ENCODE data around the gene MTMR11. TPM values are rescaled to one million over a fixed set of nuclear protein-coding genes. Genes with fewer than 3 reads are reported as not detected.

The MTMR11 gene
- total RNA-seq, 1 experiment from 2014 or later = 3.9 TPM

GRCh38 chr1:149979245-149979971, 42.7 kb upstream of the MTMR11 start:
- H3K4ac ChIP-seq (ENCODE audit: low read depth, low read length) = no peak overlapping the region
- H3T11ph ChIP-seq (ENCODE audit: low read length) = no peak overlapping the region
- no peak overlapping the region for H4K91ac ChIP-seq (ENCODE audit: insufficient read length, low read depth, low read length)
- H3K27ac Mint-ChIP-seq = no peak overlapping the region; a peak in 1 of 7 replicates
- H3K4me1 ChIP-seq (ENCODE audit: insufficient read depth, low read length) = no peaks in the 10 kb centered on the region
- H3K36me3 Mint-ChIP-seq (ENCODE audit: insufficient read depth in 1 of 3, low read depth in 3 of 3) = peaks cover 12 to 21% (median 19%) of the 10 kb centered on the region in 3 experiments
- H4K5ac ChIP-seq (ENCODE audit: insufficient read length, low read depth, low read length) = no peak overlapping the region
- no peak overlapping the region for H3K27ac ChIP-seq (ENCODE audit: insufficient read length, low read depth, low read length)
- H2BK20ac ChIP-seq (ENCODE audit: low read depth, low read length, poor library complexity, severe bottlenecking) = no peak overlapping the region
- H3K14ac ChIP-seq (ENCODE audit: insufficient read depth, low read length) = no peak overlapping the region
- H2AFZ ChIP-seq (ENCODE audit: low read length) = no peak overlapping the region
- H2BK120ac ChIP-seq (ENCODE audit: low read depth, low read length, poor library complexity, severe bottlenecking) = no peak overlapping the region
- H3K4me1 Mint-ChIP-seq = peaks cover 2 to 3% of the 10 kb centered on the region in 2 experiments; a peak in 2 of 4 replicates
- H4K20me1 ChIP-seq (ENCODE audit: control insufficient read depth, insufficient read depth, insufficient read length) = no peaks in the 10 kb centered on the region
- H3K56ac ChIP-seq (ENCODE audit: insufficient read length, low read depth, low read length) = no peak overlapping the region
- no peak overlapping the region for H2BK5ac ChIP-seq (ENCODE audit: insufficient read length, low read length)
- H3K27me3 ChIP-seq (ENCODE audit: insufficient read depth, low read length) = no peaks in the 10 kb centered on the region
- no peak overlapping the region for H3K4me2 ChIP-seq (ENCODE audit: insufficient read depth, insufficient read length, low read length)
- no peak overlapping the region for H2BK15ac ChIP-seq (ENCODE audit: low read depth, low read length)
- H2BK12ac ChIP-seq (ENCODE audit: insufficient read length, low read depth, low read length) = no peak overlapping the region
- no peaks in the 10 kb centered on the region for H3K9me3 ChIP-seq (ENCODE audit: control insufficient read depth, low read depth, low read length)
- H3K9ac ChIP-seq (ENCODE audit: extremely low read depth, insufficient read length, low read length) = no peak overlapping the region
- H3K9me3 Mint-ChIP-seq = no peaks in the 10 kb centered on the region
- no CpG with 5 or more reads among the region's 2 CpGs for WGBS (ENCODE audit: extremely low coverage, insufficient read length, low lambda C conversion rate)
- no peaks in the 10 kb centered on the region for H3K27me3 Mint-ChIP-seq (ENCODE audit: low read depth)
- H3K23me2 ChIP-seq (ENCODE audit: insufficient read length, low read depth, low read length, poor library complexity, severe bottlenecking) = no peaks in the 10 kb centered on the region
- H3K23ac ChIP-seq (ENCODE audit: insufficient read length, low read depth, low read length) = no peak overlapping the region
- TF ChIP-seq CTCF (conservative IDR thresholded peaks at IDR 0.05) = no peak
- H2AK5ac ChIP-seq (ENCODE audit: insufficient read length, low read length) = no peak overlapping the region
- H3K79me2 ChIP-seq (ENCODE audit: insufficient read depth, low read length) = peaks cover 3% of the 10 kb centered on the region; the same call in 1 of the 2 replicates
- no peak for DNase-seq
- H3K18ac ChIP-seq (ENCODE audit: insufficient read length, low read depth, low read length) = no peak overlapping the region
- H3K4me3 Mint-ChIP-seq = no peak overlapping the region
- H3K79me1 ChIP-seq (ENCODE audit: insufficient read depth, low read depth, low read length, poor library complexity, severe bottlenecking) = peaks cover 3% of the 10 kb centered on the region
- H4K8ac ChIP-seq (replicated peaks; ENCODE audit: insufficient read length, low read depth, low read length) = no peak overlapping the region

Data from H9 (cell line).